ENCODE data around the gene DCAF4.

- TF ChIP-seq EP300 (IDR thresholded peaks at IDR 0.05; ENCODE audit: borderline replicate concordance in 1 of 2, low read depth in 1 of 2, low read length in 1 of 2) (no peak), CTCF (IDR thresholded peaks at IDR 0.05) (no peak)
Observed at GRCh38 chr14:72882463-72882862, 43.8 kb upstream of the DCAF4 start.
